Stimulated activated naive CD4-positive, alpha-beta T cell (primary cell): ENCODE measurements around the gene PCDHB11.
"Not testable (repeated sequence)": the region's sequence is repeated elsewhere in the genome, so short reads cannot be mapped to it uniquely, and the experiment has no call there.

Experiments used
- DNase-seq, 6 experiments: peaks; one replicate each; lab custom pipeline; 2025; lab: John Stamatoyannopoulos, UW

PCDHB11 gene

GRCh38 chr5:141241496-141241895, 42.1 kb downstream of the PCDHB11 start:
- no peak for DNase-seq

- DNase-seq = peak in 1 of 6 experiments; percentile 11
Observed at GRCh38 chr5:141245250-141245717, 45.9 kb downstream of the PCDHB11 start, which contains the start of gene PCDHB15. TSS of gene PCDHB15 (plus strand) at chr5:141245395. CDS start at chr5:141245579, 184 bp downstream.

DNA sequence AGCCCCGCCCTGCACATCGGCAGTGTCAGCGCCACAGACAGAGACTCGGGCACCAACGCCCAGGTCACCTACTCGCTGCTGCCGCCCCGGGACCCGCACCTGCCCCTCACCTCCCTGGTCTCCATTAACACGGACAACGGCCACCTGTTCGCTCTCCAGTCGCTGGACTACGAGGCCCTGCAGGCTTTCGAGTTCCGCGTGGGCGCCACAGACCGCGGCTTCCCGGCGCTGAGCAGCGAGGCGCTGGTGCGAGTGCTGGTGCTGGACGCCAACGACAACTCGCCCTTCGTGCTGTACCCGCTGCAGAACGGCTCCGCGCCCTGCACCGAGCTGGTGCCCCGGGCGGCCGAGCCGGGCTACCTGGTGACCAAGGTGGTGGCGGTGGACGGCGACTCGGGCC, 47.5 kb downstream of the PCDHB11 start:
- not testable (repeated sequence) for DNase-seq

DNA sequence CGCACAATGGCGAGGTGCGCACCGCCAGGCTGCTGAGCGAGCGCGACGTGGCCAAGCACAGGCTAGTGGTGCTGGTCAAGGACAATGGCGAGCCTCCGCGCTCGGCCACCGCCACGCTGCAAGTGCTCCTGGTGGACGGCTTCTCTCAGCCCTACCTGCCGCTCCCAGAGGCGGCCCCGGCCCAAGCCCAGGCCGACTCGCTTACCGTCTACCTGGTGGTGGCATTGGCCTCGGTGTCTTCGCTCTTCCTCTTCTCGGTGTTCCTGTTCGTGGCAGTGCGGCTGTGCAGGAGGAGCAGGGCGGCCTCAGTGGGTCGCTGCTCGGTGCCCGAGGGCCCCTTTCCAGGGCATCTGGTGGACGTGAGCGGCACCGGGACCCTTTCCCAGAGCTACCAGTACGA, 48.0 kb downstream of the PCDHB11 start:
- DNase-seq = not testable (repeated sequence)

GRCh38 chr5:141250576-141250975, 51.1 kb downstream of the PCDHB11 start:
- no peak for DNase-seq
